K562 (cell line): Measurements from ENCODE around the gene OR14A16. TPM values are rescaled to one million over a fixed set of nuclear protein-coding genes. Genes with fewer than 3 reads are reported as not detected.

Experiments
- ADNP ChIP-seq: fragments of 200-800 bp; sonication (Bioruptor generic); IDR thresholded peaks from 2 replicates; pipeline ENCODE4 v1.6.1; 2016; ENCODE audit warnings: missing genetic modification characterization, missing compliant biosample characterization
- AFF1 ChIP-seq, 2 experiments: fragments of 450-650 bp; IDR thresholded peaks; 2 replicates each; pipeline ENCODE4 v1.6.1; 2018; ENCODE audit warnings: mild to moderate bottlenecking in 2 of 2, low read depth in 1 of 2; ENCODE audit not compliant: partially characterized antibody in 2 of 2
- ATF1 ChIP-seq, 2 experiments: fragments of 450-650 bp in 1 of 2; IDR thresholded peaks; 2 replicates each; pipeline ENCODE4 v1.6.1; 2016; ENCODE audit warnings: missing compliant biosample characterization in 1 of 2, missing genetic modification characterization in 1 of 2
- ATF2 ChIP-seq: sonication (generic); formaldehyde crosslinking; IDR thresholded peaks from 2 replicates; pipeline ENCODE4 v1.8.1; 2022; ENCODE audit warnings: missing genetic modification reagents
- CCAR2 ChIP-seq: fragments of 200-400 bp; formaldehyde crosslinking; IDR thresholded peaks from 2 replicates; pipeline ENCODE4 v1.6.1; 2017; ENCODE audit warnings: mild to moderate bottlenecking, low read depth, low read length
- DPF2 ChIP-seq: fragments of 450-650 bp; IDR thresholded peaks from 2 replicates; pipeline ENCODE4 v1.6.1; 2016
- ETS2 ChIP-seq: IDR thresholded peaks from 2 replicates; pipeline ENCODE4 v1.6.1; 2016; ENCODE audit warnings: borderline replicate concordance, missing genetic modification characterization, mild to moderate bottlenecking, moderate library complexity, missing compliant biosample characterization; ENCODE audit not compliant: poor library complexity, severe bottlenecking
- FOXJ2 ChIP-seq: fragments of 200-800 bp; sonication (Bioruptor generic); IDR thresholded peaks from 2 replicates; pipeline ENCODE4 v1.6.1; 2016; ENCODE audit warnings: missing genetic modification characterization, missing compliant biosample characterization
- HMBOX1 ChIP-seq: sonication (generic); IDR thresholded peaks from 2 replicates; pipeline ENCODE4 v1.6.1; 2016
- MTA3 ChIP-seq: fragments of 450-650 bp; formaldehyde crosslinking; IDR thresholded peaks from 2 replicates; pipeline ENCODE4 v1.6.1; 2017; ENCODE audit warnings: mild to moderate bottlenecking, borderline replicate concordance
- POU5F1 ChIP-seq: fragments of 150-350 bp; IDR thresholded peaks from 2 replicates; pipeline ENCODE4 v1.6.1; 2014; ENCODE audit warnings: borderline replicate concordance, low read length, low read depth, mild to moderate bottlenecking; ENCODE audit not compliant: partially characterized antibody
- SAFB2 ChIP-seq: fragments of 200-400 bp; formaldehyde crosslinking; IDR thresholded peaks from 2 replicates; pipeline ENCODE4 v1.6.1; 2018; ENCODE audit warnings: borderline replicate concordance, low read length, low read depth, moderate library complexity; ENCODE audit not compliant: severe bottlenecking
- SRSF1 ChIP-seq: fragments of 200-400 bp; formaldehyde crosslinking; IDR thresholded peaks from 2 replicates; pipeline ENCODE4 v1.6.1; 2017; ENCODE audit warnings: mild to moderate bottlenecking, low read depth, low read length, moderate library complexity
- STAT5A ChIP-seq: IDR thresholded peaks from 2 replicates; pipeline ENCODE4 v1.6.1; 2012; ENCODE audit warnings: low read length, inconsistent platforms, borderline replicate concordance
- TAF7 ChIP-seq: fragments of 450-650 bp; IDR thresholded peaks from 2 replicates; pipeline ENCODE4 v1.6.1; 2016; ENCODE audit warnings: missing genetic modification characterization, missing compliant biosample characterization
- TAF9B ChIP-seq: fragments of 450-650 bp; IDR thresholded peaks from 2 replicates; pipeline ENCODE4 v1.6.1; 2018; ENCODE audit warnings: mild to moderate bottlenecking; ENCODE audit not compliant: partially characterized antibody
- ZBED1 ChIP-seq: IDR thresholded peaks from 2 replicates; pipeline ENCODE4 v1.6.1; 2014
- ZBTB26 ChIP-seq: fragments of 450-650 bp; formaldehyde crosslinking; IDR thresholded peaks from 2 replicates; pipeline ENCODE4 v1.4.0; 2022; ENCODE audit warnings: missing genetic modification characterization
- ZBTB43 ChIP-seq: sonication (generic); formaldehyde crosslinking; IDR thresholded peaks from 2 replicates; pipeline ENCODE4 v1.8.0; 2023; ENCODE audit warnings: mild to moderate bottlenecking, missing genetic modification reagents
- ZNF347 ChIP-seq: fragments of 450-650 bp; formaldehyde crosslinking; IDR thresholded peaks from 2 replicates; pipeline ENCODE4 v1.4.0; 2020; ENCODE audit warnings: low read depth, mild to moderate bottlenecking, moderate library complexity
- ZNF436 ChIP-seq: fragments of 250-450, 450-650 bp; sonication (Bioruptor Pico); formaldehyde crosslinking; IDR thresholded peaks from 2 replicates; pipeline ENCODE4 v1.7.0; 2020; ENCODE audit warnings: mild to moderate bottlenecking
- polyA plus RNA-seq, 8 experiments: library from polyadenylated mRNA; depleted of rRNA in 4 of 8; stranded (reverse) in 5 of 8; unstranded in 3 of 8; fragments of >200 nt; fragmentation: Nextera tagmentation in 2 of 8; fragmentation: Illumina TruSeq in 1 of 8; extraction: Ambion mirVana in 2 of 8; extraction: Trizol in 1 of 8; gene quantifications; 2 replicates each; pipeline versions ENCODE4 v1.2.1 to v1.2.3, GENCODE V29; 2011 to 2014; ENCODE audit warnings: inconsistent platforms in 1 of 8, missing spikeins in 1 of 8
- total RNA-seq, 7 experiments: library from RNA; depleted of rRNA in 6 of 7; stranded (reverse); fragments of >200 nt in 6 of 7; fragmentation: Illumina TruSeq in 2 of 7; extraction: Trizol in 2 of 7; gene quantifications; 2 replicates each; pipeline versions ENCODE4 v1.2.1 to v1.2.3, GENCODE V29; 2011 to 2021; ENCODE audit warnings: low replicate concordance in 1 of 7

The OR14A16 gene
- total and polyA plus RNA-seq, 9 of the 15 experiments (the other 6 are each of a cell fraction or from before 2014, with no cell fraction given) = not detected

- TF ChIP-seq POU5F1 = no peak
- no peak for TF ChIP-seq SRSF1
- no peak for TF ChIP-seq ZNF347 (CRISPR knock-in tag)
- TF ChIP-seq ADNP (tag) = no peak
- peak; percentile 53; the same call in 1 of the 2 replicates for TF ChIP-seq DPF2
- TF ChIP-seq ZNF436 = no peak
- no peak for TF ChIP-seq ZBTB43 (CRISPR knock-in tag)
- TF ChIP-seq TAF7 = no peak
- no peak for TF ChIP-seq FOXJ2
- TF ChIP-seq AFF1 (IDR thresholded peaks at IDR 0.05; ENCODE audit: low read depth in 1 of 2, partially characterized antibody in 2 of 2) = no peak
- no peak for TF ChIP-seq CCAR2
- TF ChIP-seq ZBTB26 (CRISPR knock-in tag) = no peak
- peak; percentile 57 for TF ChIP-seq HMBOX1
- no peak for TF ChIP-seq SAFB2
- TF ChIP-seq STAT5A = no peak
- TF ChIP-seq ATF2 (CRISPR knock-in tag) = no peak
- TF ChIP-seq TAF9B = no peak
- no peak for TF ChIP-seq ETS2 (tag)
- no peak for TF ChIP-seq ZBED1
- 0 out of 2 replicates have a peak, but pooled peaks have one; percentile 33 for TF ChIP-seq MTA3
- no peak for TF ChIP-seq ATF1 (CRISPR knock-in tag; IDR thresholded peaks at IDR 0.05)
- no peak for TF ChIP-seq ATF1 (tag; IDR thresholded peaks at IDR 0.05)
Observed at GRCh38 chr1:247845693-247846017, 21.7 kb upstream of the OR14A16 start (continued).
